HUES6 (cell line): Measurements from ENCODE around the gene SLC30A10.
A peak's percentile ranks its signal among the peaks of the same experiment; 100 is the strongest.

Experiments used
- H3K27ac ChIP-seq: 2 replicates; pipeline ENCODE4 v1.7.0; 2013; ENCODE audit warnings: low read depth, mild to moderate bottlenecking, low read length, inconsistent platforms
- H3K27me3 ChIP-seq: 2 replicates; pipeline ENCODE4 v1.6.1; 2013; ENCODE audit warnings: low read length; ENCODE audit not compliant: control insufficient read depth, insufficient read depth
- H3K36me3 ChIP-seq: 2 replicates; pipeline ENCODE4 v1.6.1; 2013; ENCODE audit warnings: low read length; ENCODE audit not compliant: control insufficient read depth, insufficient read depth
- H3K4me1 ChIP-seq: 2 replicates; pipeline ENCODE4 v1.6.1; 2013; ENCODE audit warnings: low read length; ENCODE audit not compliant: control insufficient read depth, insufficient read depth
- H3K4me3 ChIP-seq: 2 replicates; pipeline ENCODE4 v1.5.1; 2013; ENCODE audit warnings: low read depth, low read length
- H3K9ac ChIP-seq: one replicate; pipeline ENCODE4 v1.6.1; 2013; ENCODE audit warnings: mild to moderate bottlenecking, low read length
- H3K9me3 ChIP-seq: 2 replicates; pipeline ENCODE4 v1.6.1; 2013; ENCODE audit warnings: low read depth, low read length; ENCODE audit not compliant: control insufficient read depth, insufficient read depth

SLC30A10 gene

DNA sequence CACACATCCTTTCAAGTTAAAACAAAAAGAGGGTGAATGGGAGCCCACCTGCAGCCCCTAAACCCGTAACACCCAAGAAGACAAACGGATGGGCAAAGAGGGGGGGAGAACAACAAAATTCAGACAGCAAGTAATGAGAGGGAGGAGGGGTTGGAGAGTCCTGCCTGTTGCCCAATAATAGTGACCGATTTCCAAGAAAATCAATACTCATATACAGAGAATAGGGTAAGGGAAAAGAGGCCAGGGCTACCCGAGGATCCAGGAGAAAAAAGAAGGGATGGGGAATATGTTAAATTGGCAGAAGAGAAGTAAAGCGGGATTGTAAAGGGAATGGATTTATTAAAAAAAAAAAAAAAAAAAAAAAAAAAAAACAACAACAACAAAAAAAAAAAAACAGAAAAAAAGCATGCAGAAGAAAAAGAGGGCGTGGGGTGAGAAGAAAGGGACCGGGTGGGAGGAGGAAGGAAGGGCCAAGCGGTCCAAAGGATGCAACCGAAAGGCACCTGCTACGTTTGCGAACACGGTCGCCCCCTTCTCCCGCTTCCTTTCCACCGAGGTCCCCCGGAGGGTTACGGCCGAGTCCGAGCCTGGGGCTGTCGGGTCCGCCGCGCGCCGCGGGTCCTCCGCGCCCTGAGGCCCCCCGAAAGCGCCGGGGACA, 930 bp downstream of the SLC30A10 start:
- H3K27ac ChIP-seq = no peak overlapping the region
- no peak overlapping the region for H3K9ac ChIP-seq
- 0 out of 2 replicates have a peak, but pooled peaks cover 6% of the 10 kb centered on the region for H3K4me1 ChIP-seq
- H3K4me3 ChIP-seq = peak overlapping the region; percentile 77
- no peaks in the 10 kb centered on the region for H3K36me3 ChIP-seq
- no peaks in the 10 kb centered on the region for H3K9me3 ChIP-seq
- peaks cover 44% of the 10 kb centered on the region for H3K27me3 ChIP-seq

DNA sequence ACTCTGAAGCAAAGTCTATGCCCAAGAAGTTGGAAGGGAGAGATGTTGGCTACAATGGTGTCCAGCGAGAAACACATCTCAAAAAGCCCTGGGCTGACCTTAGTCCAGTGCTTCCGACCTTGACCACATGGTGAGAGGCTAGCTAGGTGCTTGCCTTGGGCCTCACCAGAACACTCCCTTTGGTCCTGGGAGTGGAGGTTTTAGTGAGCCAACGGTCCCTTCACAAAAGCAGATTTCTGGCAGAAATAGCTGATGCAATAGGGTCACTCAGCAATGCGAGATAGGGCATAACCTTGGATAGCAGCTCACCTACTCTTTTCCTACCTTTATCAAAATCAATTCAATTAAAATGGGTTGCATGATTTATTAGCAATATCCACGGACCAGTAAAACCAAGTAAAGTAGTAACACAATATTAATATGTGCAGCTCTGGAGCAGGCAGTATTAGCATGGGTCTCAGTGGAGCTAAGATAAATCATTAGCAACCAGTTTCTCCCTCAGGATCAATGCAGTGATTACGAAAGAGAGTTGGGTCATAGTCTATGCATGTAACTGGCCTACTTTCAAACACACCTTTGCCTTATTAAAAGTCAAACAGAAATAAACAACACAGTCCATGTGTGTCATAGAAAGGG, 1.9 kb downstream of the SLC30A10 start:
- H3K36me3 ChIP-seq = no peaks in the 10 kb centered on the region
- no peak overlapping the region for H3K4me3 ChIP-seq
- H3K9ac ChIP-seq = no peak overlapping the region
- no peaks in the 10 kb centered on the region for H3K9me3 ChIP-seq
- H3K27ac ChIP-seq = no peak overlapping the region
- peaks cover 44% of the 10 kb centered on the region for H3K27me3 ChIP-seq
- 0 out of 2 replicates have a peak, but pooled peaks cover 6% of the 10 kb centered on the region for H3K4me1 ChIP-seq

DNA sequence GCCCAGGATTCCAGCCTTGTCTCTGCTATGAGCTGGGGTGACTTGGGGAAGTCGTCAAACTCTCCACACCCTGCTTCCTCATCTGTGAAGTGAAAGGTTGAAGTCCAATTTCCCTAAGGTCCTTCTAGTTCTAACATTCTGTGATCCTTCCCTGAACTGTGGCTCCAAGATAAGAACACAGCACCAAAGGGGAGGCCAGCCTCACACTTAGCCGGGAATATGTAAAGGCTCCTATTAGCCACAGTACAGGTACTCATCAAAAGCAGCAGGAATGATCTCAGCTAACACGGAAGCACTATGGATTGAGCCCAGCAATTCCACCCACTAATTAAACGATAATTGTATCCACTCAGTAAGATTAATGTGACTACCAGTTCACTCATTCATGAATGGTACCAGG, 4.0 kb downstream of the SLC30A10 start:
- H3K27me3 ChIP-seq = peaks cover 37% of the 10 kb centered on the region
- no peaks in the 10 kb centered on the region for H3K36me3 ChIP-seq
- no peaks in the 10 kb centered on the region for H3K9me3 ChIP-seq
- H3K9ac ChIP-seq = no peak overlapping the region
- no peak overlapping the region for H3K4me3 ChIP-seq
- no peak overlapping the region for H3K27ac ChIP-seq
- H3K4me1 ChIP-seq = 0 out of 2 replicates have a peak, but pooled peaks cover 6% of the 10 kb centered on the region

DNA sequence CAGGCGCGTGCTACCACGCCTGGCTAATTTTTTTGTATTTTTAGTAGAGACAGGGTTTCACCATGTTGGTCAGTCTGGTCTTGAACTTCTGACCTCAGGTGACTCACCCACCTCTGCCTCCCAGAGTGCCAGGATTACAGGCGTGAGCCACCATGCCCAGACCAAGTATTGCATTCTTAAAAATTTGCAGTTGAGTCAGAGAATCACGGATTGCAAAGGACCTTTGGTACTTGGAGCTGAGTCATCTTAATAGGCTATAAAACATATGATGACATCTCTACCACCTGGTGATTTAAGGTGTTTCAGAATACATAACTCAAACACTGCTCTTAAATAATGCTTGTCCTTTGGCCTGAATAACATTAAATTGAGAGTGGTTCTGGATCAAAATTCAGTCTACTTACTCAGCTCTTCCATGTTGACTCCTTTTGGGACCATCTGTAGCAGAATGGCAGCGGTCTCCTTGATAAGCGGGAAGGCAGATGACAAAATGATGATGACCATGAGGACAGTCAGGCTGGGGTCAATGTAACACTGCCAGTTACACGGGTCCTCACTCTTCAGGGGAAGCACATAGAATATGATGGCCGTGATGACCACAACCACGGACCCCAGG, 10.4 kb downstream of the SLC30A10 start:
- Histone ChIP-seq H3K4me1 (no peaks in the 10 kb centered on the region), H3K9ac (no peak overlapping the region), H3K4me3 (no peak overlapping the region), H3K27me3 (no peaks in the 10 kb centered on the region; the same call in 1 of the 2 replicates), H3K9me3 (no peaks in the 10 kb centered on the region), H3K27ac (no peak overlapping the region), H3K36me3 (no peaks in the 10 kb centered on the region)

DNA sequence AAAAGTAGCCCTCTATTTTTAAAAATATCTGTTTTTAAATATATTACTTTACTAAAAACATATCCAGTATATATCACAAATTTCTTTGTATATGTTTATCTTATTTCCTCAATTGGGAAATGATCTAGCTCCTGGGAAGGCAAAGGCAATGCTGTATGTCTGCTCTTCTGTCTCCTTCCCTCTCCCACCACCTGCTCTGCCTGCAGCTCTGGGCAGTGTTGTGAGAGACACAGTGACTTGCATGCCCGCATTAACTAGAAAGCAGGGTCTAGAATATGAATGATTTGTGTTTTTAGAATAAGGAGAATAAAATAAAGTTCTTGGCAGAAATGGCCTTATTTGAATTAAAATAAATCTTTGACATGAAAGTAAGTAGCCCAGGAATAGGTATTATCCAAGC, 11.1 kb downstream of the SLC30A10 start:
- H3K9ac ChIP-seq = no peak overlapping the region

DNA sequence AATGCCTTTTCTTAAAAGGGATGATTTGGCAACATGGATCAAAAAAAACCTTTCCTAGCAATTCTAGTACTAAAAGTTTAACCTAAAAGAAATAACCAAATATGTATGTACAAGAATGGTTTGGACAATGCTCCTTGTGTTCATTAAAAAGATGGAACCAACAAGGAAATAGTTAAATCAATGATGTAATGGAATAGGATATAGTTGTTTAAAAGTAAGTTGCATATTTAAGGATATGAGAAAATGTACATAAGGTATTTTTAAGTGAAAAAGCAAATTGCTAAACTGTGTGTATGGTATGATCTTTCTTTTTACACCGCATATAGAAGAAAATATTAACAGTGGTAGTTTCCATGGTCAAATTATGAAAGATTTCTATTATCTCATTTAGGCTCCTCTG, 12.1 kb downstream of the SLC30A10 start:
- Histone ChIP-seq H3K9me3 (no peaks in the 10 kb centered on the region), H3K9ac (no peak overlapping the region), H3K4me1 (no peaks in the 10 kb centered on the region), H3K27ac (no peak overlapping the region), H3K4me3 (no peak overlapping the region), H3K27me3 (no peaks in the 10 kb centered on the region), H3K36me3 (no peaks in the 10 kb centered on the region)

More for the DNA sequence above, 11.1 kb downstream of the SLC30A10 start:
- no peaks in the 10 kb centered on the region for H3K27me3 ChIP-seq
- H3K27ac ChIP-seq = no peak overlapping the region
- H3K36me3 ChIP-seq = no peaks in the 10 kb centered on the region
- no peak overlapping the region for H3K4me3 ChIP-seq
- H3K4me1 ChIP-seq = no peaks in the 10 kb centered on the region
- no peaks in the 10 kb centered on the region for H3K9me3 ChIP-seq

DNA sequence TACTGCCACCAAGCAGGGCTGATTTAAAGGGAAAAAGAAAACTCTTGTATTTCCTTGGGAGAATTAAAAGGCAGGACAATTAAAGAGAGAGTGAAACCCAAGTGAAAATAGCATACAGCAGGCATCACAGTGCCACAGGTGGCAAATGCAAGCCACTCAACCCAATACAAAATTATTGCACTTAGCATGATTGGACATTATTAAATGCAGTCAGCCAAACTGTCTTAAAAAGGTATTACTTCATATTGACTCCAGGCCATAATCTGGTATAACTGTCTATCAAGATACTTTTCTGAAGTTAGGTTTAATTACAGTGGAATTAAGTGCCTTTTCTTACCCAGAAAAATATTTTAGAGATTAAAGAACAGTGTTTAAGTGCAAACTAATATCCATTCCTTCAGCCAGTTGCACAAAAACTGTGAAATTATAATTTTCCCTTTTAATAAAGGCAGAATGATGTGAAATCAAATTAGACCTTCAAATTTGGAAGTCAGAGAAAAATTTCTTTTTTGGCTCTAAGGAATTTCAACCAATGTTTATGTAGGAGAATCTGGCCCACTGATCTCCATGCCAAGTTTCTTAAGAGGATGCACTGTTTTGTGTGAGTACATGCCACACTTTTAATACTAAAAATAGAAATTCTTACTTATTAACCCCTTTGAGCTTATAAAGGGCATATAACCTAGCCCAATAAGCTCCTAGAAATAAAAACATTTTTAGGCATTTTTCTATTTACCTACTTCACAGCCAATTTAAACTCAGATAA, 15.2 kb downstream of the SLC30A10 start:
- Histone ChIP-seq H3K9me3 (no peaks in the 10 kb centered on the region), H3K9ac (no peak overlapping the region), H3K27ac (no peak overlapping the region), H3K36me3 (no peaks in the 10 kb centered on the region), H3K4me1 (no peaks in the 10 kb centered on the region), H3K27me3 (no peaks in the 10 kb centered on the region), H3K4me3 (no peak overlapping the region)

DNA sequence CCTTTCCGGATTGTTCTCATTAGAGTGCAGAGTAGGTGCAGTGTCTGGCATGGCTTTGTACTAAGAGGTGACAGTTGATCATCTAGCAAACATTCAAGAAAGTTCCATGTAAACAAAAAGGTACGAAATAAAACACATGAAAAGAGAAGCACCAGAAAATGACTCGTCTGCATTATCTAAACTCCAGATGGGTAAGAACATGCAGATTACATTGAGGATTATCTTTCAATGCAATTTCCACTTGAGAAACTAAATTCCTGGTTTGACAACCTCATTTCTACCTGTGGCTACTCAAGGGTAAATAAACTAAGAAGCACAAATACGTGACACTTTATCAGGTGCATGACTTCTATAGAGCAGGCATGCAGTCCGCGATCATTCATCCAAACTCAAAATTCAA, 17.6 kb downstream of the SLC30A10 start:
- Histone ChIP-seq H3K4me1 (no peaks in the 10 kb centered on the region), H3K27me3 (no peaks in the 10 kb centered on the region), H3K27ac (no peak overlapping the region), H3K9ac (no peak overlapping the region), H3K4me3 (no peak overlapping the region), H3K9me3 (no peaks in the 10 kb centered on the region), H3K36me3 (no peaks in the 10 kb centered on the region)

DNA sequence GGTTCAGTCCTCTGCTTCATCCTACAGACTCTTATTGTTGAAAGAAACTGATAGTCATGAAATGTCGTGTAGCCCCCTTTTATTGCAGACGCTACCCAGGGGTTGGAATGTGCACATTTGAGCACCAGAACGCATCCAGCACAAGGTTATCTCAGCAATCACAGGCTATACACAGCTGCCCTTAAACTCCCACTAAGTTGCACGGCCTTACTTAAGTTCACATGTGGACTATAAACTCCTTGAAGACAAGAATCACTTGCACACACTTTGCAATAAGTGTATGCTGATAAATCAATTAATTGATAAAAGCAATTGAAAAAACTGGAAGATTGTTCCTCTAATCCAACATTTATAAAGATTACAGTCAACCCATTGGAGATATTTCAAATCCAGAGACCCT, 18.9 kb downstream of the SLC30A10 start:
- no peaks in the 10 kb centered on the region for H3K36me3 ChIP-seq
- no peak overlapping the region for H3K9ac ChIP-seq
- H3K4me1 ChIP-seq = no peaks in the 10 kb centered on the region
- no peaks in the 10 kb centered on the region for H3K27me3 ChIP-seq
- no peak overlapping the region for H3K4me3 ChIP-seq
- H3K27ac ChIP-seq = no peak overlapping the region
- H3K9me3 ChIP-seq = no peaks in the 10 kb centered on the region

DNA sequence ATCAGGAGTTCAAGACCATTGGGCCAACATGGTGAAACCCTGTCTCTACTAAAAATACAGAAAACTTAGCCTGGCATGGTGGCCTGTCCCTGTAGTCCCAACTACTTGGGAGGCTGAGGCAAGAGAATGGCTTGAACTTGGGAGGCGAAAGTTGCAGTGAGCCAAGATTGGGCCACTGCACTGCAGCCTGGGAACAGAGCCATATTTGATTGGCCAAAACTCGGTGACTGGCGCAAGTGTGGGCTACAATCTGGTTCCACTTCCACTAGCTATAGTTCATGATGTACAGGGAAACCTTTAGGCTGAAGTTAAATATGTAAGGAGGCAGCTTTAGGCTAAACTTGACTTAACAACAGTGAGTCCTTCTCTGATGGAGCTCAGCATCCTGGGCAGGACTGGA, 20.2 kb downstream of the SLC30A10 start:
- no peaks in the 10 kb centered on the region for H3K9me3 ChIP-seq
- H3K27me3 ChIP-seq = no peaks in the 10 kb centered on the region
- H3K36me3 ChIP-seq = no peaks in the 10 kb centered on the region
- no peak overlapping the region for H3K4me3 ChIP-seq
- no peak overlapping the region for H3K9ac ChIP-seq
- no peak overlapping the region for H3K27ac ChIP-seq
- H3K4me1 ChIP-seq = no peaks in the 10 kb centered on the region

DNA sequence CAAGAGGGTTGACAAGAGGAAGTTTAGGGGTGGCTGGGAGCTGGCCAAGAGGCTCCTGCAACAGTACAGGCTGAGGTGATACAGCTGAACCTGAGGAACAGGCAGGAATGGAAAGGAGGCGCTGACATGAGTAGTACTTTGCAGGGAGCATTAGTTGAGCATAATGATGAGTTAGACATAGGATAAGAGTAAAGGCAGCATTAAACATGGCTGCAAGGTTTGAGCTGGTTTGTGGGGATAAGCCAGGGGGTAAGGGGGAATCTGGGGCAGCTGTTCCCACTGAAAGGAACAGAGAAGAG, 20.6 kb downstream of the SLC30A10 start:
- Histone ChIP-seq H3K9me3 (no peaks in the 10 kb centered on the region), H3K4me1 (no peaks in the 10 kb centered on the region), H3K27me3 (no peaks in the 10 kb centered on the region)

More for the DNA sequence above, 20.6 kb downstream of the SLC30A10 start:
- Histone ChIP-seq H3K4me3 (no peak overlapping the region), H3K36me3 (no peaks in the 10 kb centered on the region), H3K27ac (no peak overlapping the region), H3K9ac (no peak overlapping the region)
